ENCODE measurements around the gene CNTNAP5.

Gene CNTNAP5

GRCh38 chr2:124649001-124649400 is 623.9 kb downstream of the CNTNAP5 start:
- DNase-seq (ENCODE audit: low read depth): no peak
- TF ChIP-seq CTCF (conservative IDR thresholded peaks at IDR 0.05; ENCODE audit: low read depth, low read length): no peak
- H3K4me3 ChIP-seq (ENCODE audit: low read depth, low read length): no peak overlapping the region

DNA sequence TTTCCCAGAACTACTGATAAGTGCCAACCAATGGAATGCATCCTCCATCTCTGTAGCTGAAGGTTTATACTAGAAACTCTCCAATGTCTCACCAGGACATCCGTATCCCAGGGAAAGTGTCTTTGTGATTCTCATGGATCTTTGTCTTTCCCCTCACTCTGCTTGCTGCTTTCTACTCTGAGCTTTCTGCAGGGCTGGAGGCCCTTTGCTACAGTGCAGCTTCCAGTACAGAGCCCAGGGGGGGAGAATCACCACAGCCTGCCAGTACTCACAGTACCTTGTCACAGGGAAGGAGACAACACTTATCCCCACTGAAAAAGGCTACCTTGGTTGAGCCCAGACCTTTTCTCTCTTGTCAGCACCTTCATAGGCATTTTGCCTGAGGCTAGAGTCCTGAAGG is 627.0 kb downstream of the CNTNAP5 start:
- DNase-seq (ENCODE audit: low read depth): no peak
- no peak overlapping the region for H3K4me3 ChIP-seq (ENCODE audit: low read depth, low read length)
- TF ChIP-seq CTCF (conservative IDR thresholded peaks at IDR 0.05; ENCODE audit: low read depth, low read length): no peak

- DNase-seq (ENCODE audit: low read depth): no peak
- H3K4me3 ChIP-seq (ENCODE audit: low read depth, low read length): no peak overlapping the region
- no peak for TF ChIP-seq CTCF (conservative IDR thresholded peaks at IDR 0.05; ENCODE audit: low read depth, low read length)
Measured at GRCh38 chr2:124658373-124658772, 633.3 kb downstream of the CNTNAP5 start.

DNA sequence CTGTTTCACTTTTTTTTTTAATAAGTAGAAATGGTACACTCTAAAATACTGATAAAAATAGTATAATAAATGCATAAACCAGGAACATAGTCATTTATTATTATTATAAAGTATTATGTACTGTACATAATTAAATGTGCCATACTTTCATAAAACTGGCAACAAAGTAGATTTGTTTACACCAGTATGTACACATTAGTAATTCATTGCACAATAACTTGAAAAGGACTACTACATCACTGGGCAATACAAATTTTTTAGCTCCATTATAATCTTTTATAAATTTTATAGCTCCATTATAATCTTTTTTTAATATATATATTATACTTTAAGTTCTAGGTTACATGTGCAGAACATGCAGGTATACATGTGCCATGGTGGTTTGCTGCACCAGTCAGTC is 636.5 kb downstream of the CNTNAP5 start:
- H3K4me3 ChIP-seq (ENCODE audit: low read depth, low read length): no peak overlapping the region
- no peak for DNase-seq (ENCODE audit: low read depth)

GRCh38 chr2:124662946-124663644 is 638.0 kb downstream of the CNTNAP5 start:
- H3K4me3 ChIP-seq (ENCODE audit: low read depth, low read length): no peak overlapping the region
- TF ChIP-seq CTCF (conservative IDR thresholded peaks at IDR 0.05; ENCODE audit: low read depth, low read length): no peak
- no peak for DNase-seq (ENCODE audit: low read depth)

More for the DNA sequence above, 636.5 kb downstream of the CNTNAP5 start:
- TF ChIP-seq CTCF (conservative IDR thresholded peaks at IDR 0.05; ENCODE audit: low read depth, low read length): no peak

DNA sequence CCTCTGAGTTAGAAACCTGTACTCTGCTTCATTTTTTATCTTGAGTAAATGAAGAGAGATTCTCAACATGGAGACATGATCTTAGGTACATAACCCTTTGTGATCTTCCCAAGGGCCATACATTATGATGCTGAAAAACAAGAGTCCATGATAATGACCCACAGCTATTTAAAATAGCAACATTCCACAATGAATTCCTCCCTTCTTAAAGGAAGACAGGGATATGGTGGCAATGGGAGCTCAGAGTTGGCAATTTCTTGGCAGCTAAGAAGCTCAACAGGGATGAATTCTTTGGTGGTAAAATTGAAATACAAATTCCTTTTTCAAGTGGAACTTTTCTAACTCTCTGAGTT is 638.5 kb downstream of the CNTNAP5 start:
- H3K4me3 ChIP-seq (ENCODE audit: low read depth, low read length): no peak overlapping the region
- no peak for TF ChIP-seq CTCF (conservative IDR thresholded peaks at IDR 0.05; ENCODE audit: low read depth, low read length)
- DNase-seq (ENCODE audit: low read depth): no peak

DNA sequence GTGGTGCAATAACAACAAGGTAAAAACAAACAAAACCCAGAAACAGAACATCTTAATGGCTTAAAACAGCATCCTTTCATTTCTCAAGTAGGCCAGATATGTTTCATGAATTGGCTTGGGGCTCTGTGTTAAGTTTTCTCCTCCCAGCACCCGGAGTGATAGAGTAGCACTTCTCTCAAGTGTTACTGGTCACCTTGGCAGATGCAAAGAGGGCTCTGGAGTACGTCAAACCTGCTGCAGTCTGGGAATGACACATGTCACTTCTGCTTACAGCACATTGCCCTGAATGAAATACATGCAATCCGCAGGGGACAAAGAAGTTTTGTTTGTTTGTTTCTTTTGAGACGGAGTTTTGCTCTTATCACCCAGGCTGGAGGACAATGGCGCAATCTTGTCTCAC is 639.3 kb downstream of the CNTNAP5 start:
- no peak for TF ChIP-seq CTCF (conservative IDR thresholded peaks at IDR 0.05; ENCODE audit: low read depth, low read length)
- DNase-seq (ENCODE audit: low read depth): no peak
- no peak overlapping the region for H3K4me3 ChIP-seq (ENCODE audit: low read depth, low read length)
